HG03039 (cell line): ENCODE measurements around the gene ATE1.
"Not testable (repeated sequence)": the region's sequence is repeated elsewhere in the genome, so short reads cannot be mapped to it uniquely, and the experiment has no call there.

Source experiments
- ATAC-seq: cut with Tn5 transposase; IDR thresholded peaks from one replicate; pipeline ENCODE4 v1.9.1; 2021; ENCODE audit warnings: mild to moderate bottlenecking, moderate library complexity; ENCODE audit not compliant: unreplicated experiment

ATE1 gene

GRCh38 chr10:121927841-121928527, at the start of gene ATE1:
Gene ATE1 (minus strand): TSS chr10:121928031. CDS start chr10:121927949, 82 bp downstream.
- peak; percentile 83 for ATAC-seq

- ATAC-seq = no peak
Observed at GRCh38 chr10:121976607-121977006, 48.8 kb upstream of the ATE1 start.

- ATAC-seq = no peak
Observed at GRCh38 chr10:121975295-121976086, 47.7 kb upstream of the ATE1 start.

- ATAC-seq = peak; percentile 79
Observed at GRCh38 chr10:121974535-121975294, 46.9 kb upstream of the ATE1 start, which contains the start of gene NSMCE4A. Gene NSMCE4A (minus strand): TSS chr10:121975217. CDS start chr10:121975165, 52 bp downstream.

DNA sequence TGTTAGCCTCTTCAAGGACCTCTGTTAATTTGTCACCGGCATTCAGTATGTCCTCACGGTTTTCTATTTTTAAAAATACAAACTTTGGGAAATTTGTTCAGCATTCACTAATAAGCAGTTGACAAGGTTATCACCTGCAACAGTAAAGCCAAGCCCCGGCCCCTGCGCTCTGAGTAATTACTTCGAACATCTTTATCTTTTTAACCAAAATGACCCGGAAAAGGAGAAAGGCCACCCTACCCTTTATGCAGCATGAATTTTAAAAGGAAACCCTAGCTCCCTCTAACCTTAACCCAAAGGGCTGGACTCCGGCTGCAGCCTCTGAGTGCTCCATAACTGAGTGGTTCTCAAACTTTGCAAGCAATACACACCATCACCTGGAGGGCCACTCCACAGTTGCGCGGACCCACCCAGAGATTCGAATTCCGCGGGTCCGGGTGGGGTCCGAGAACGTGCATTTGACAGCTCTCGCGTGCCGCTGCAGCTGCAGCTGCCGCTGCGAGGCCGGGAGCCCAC, 46.2 kb upstream of the ATE1 start:
- peak; percentile 22 for ATAC-seq

- ATAC-seq = not testable (repeated sequence)
Observed at GRCh38 chr10:121969086-121969485, 41.3 kb upstream of the ATE1 start.

- ATAC-seq = no peak
Observed at GRCh38 chr10:121965996-121966395, 38.2 kb upstream of the ATE1 start.

DNA sequence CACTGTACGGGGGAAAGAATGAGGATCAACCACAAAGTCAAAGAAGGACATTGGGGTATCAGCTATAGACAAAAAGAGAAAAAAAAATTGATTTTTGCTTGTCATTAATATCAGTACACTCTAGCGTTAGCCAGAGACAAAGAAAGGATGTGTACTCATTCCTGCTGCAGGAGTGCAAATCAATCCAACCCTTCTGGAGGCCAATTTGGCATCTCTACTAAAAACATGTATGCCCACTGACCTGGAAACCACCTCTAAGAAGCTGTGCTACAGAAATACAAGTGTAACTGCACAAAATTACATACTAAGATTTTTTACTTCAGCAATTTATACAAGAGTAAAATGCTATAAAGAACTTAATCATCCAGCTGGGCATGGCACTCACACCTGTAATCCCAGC, 33.6 kb upstream of the ATE1 start:
- no peak for ATAC-seq

GRCh38 chr10:121959671-121960070, 31.8 kb upstream of the ATE1 start:
- ATAC-seq = no peak

- no peak for ATAC-seq
Observed at GRCh38 chr10:121956111-121957061, 28.6 kb upstream of the ATE1 start.

DNA sequence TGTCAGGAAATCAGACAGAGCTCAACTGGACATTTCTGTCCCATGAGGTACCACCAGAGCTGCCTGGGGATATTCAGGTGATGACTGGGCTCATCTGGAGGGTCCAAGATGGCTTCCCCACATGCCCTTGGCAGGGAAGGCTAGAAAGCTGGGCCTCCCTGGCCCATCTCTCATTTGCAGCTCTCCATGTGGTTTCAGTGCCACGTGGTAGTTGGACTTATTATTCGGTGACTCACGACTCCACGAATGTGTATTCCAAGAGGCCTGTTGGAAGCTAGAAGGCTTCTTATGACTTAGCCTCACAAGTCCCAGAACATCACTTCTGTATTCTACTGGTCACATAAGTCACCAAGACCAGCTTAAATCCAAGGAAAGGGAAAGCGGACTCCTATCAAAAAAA, 24.4 kb upstream of the ATE1 start:
- ATAC-seq = no peak

- no peak for ATAC-seq
Observed at GRCh38 chr10:121949451-121949850, 21.6 kb upstream of the ATE1 start.

GRCh38 chr10:121949049-121949448, 21.2 kb upstream of the ATE1 start:
- ATAC-seq = no peak

- no peak for ATAC-seq
Observed at GRCh38 chr10:121947343-121948330, 19.8 kb upstream of the ATE1 start.

GRCh38 chr10:121942749-121943416, 15.1 kb upstream of the ATE1 start:
- no peak for ATAC-seq

GRCh38 chr10:121941532-121941931, 13.7 kb upstream of the ATE1 start:
- ATAC-seq = no peak

- ATAC-seq = no peak
Observed at GRCh38 chr10:121936295-121936694, 8.5 kb upstream of the ATE1 start.

DNA sequence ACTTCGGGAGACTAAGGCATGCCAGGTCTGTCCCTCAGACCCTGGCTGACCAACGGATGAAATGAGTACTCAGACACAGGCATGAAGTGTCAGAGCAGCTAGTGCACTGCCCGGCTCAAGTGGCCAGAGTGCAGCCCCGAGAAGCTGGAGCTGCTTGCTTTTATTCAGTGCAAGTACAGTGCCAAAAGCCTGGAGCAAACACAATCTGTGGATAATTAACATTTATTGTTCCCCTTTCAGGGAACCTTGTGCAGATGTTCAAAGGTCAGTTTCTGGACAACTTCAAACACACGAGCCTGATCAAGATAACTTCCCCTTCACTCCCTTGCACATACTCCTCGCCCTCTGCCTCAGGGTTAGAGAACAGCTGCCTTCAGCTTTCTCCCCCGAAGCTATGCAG, 7.9 kb upstream of the ATE1 start:
- ATAC-seq = no peak
